NT2/D1 (cell line): ENCODE data around the gene DPF1.

Source experiments
- SUZ12 ChIP-seq: IDR thresholded peaks from 2 replicates; pipeline ENCODE4 v1.6.1; 2011; ENCODE audit not compliant: insufficient read length, insufficient read depth; ENCODE audit errors: extremely low read depth
- ZNF274 ChIP-seq: IDR thresholded peaks from 2 replicates; pipeline ENCODE4 v1.6.1; 2011; ENCODE audit warnings: mild to moderate bottlenecking, low read depth, low read length

GRCh38 chr19:38175422-38175821, 48.6 kb downstream of the DPF1 start:
- TF ChIP-seq SUZ12 (no peak), ZNF274 (no peak)
